H9 (cell line): ENCODE results near the gene ZNF160. TPM values are rescaled to one million over a fixed set of nuclear protein-coding genes. Genes with fewer than 3 reads are reported as not detected.
A peak's percentile ranks its signal among the peaks of the same experiment; 100 is the strongest.

ENCODE experiments used
- DNase-seq: peaks from one replicate; pipeline ENCODE4 v3.0.0-alpha.2; 2017
- H2AFZ ChIP-seq: one replicate; pipeline ENCODE4 v1.6.1; 2013; ENCODE audit warnings: mild to moderate bottlenecking, low read length, control low read depth, moderate library complexity
- H2AK5ac ChIP-seq: 2 replicates; pipeline ENCODE4 v1.6.1; 2013; ENCODE audit warnings: low read length, control low read depth, mixed read lengths; ENCODE audit not compliant: insufficient read length
- H2BK120ac ChIP-seq: one replicate; pipeline ENCODE4 v1.6.1; 2013; ENCODE audit warnings: low read depth, mild to moderate bottlenecking, low read length, control low read depth, inconsistent platforms; ENCODE audit not compliant: poor library complexity, severe bottlenecking
- H2BK12ac ChIP-seq: 2 replicates; pipeline ENCODE4 v1.6.1; 2013; ENCODE audit warnings: low read length, control low read depth, mixed read lengths, low read depth; ENCODE audit not compliant: insufficient read length
- H2BK15ac ChIP-seq: 2 replicates; pipeline ENCODE4 v1.6.1; 2013; ENCODE audit warnings: low read depth, low read length, control low read depth
- H2BK20ac ChIP-seq: one replicate; pipeline ENCODE4 v1.6.1; 2013; ENCODE audit warnings: low read depth, mild to moderate bottlenecking, low read length, control low read depth, inconsistent platforms; ENCODE audit not compliant: poor library complexity, severe bottlenecking
- H2BK5ac ChIP-seq: 2 replicates; pipeline ENCODE4 v1.6.1; 2013; ENCODE audit warnings: low read length, control low read depth, mixed read lengths; ENCODE audit not compliant: insufficient read length
- H3K14ac ChIP-seq: 2 replicates; pipeline ENCODE4 v1.6.1; 2013; ENCODE audit warnings: low read length, control low read depth; ENCODE audit not compliant: insufficient read depth
- H3K18ac ChIP-seq: 2 replicates; pipeline ENCODE4 v1.6.1; 2013; ENCODE audit warnings: low read depth, mild to moderate bottlenecking, mixed read lengths, low read length, control low read depth; ENCODE audit not compliant: insufficient read length
- H3K23ac ChIP-seq: 2 replicates; pipeline ENCODE4 v1.6.1; 2013; ENCODE audit warnings: low read length, control low read depth, mixed read lengths, low read depth; ENCODE audit not compliant: insufficient read length
- H3K23me2 ChIP-seq: 2 replicates; pipeline ENCODE4 v1.6.1; 2013; ENCODE audit warnings: low read depth, mild to moderate bottlenecking, mixed read lengths, low read length, control low read depth; ENCODE audit not compliant: insufficient read length, poor library complexity, severe bottlenecking
- H3K27ac ChIP-seq: 2 replicates; pipeline ENCODE4 v1.5.1; 2013; ENCODE audit warnings: low read length, control low read depth, mixed read lengths, low read depth; ENCODE audit not compliant: insufficient read length
- H3K27me3 ChIP-seq: 2 replicates; pipeline ENCODE4 v1.6.1; 2013; ENCODE audit warnings: low read length, control low read depth, inconsistent platforms; ENCODE audit not compliant: insufficient read depth
- H3K4ac ChIP-seq: 2 replicates; pipeline ENCODE4 v1.6.1; 2013; ENCODE audit warnings: low read depth, mild to moderate bottlenecking, control low read depth, inconsistent platforms, low read length, moderate library complexity
- H3K4me1 ChIP-seq: 2 replicates; pipeline ENCODE4 v1.6.1; 2013; ENCODE audit warnings: low read length, control low read depth, inconsistent platforms; ENCODE audit not compliant: insufficient read depth
- H3K4me2 ChIP-seq: 2 replicates; pipeline ENCODE4 v1.6.1; 2013; ENCODE audit warnings: low read length, control low read depth, mixed read lengths; ENCODE audit not compliant: insufficient read length, insufficient read depth
- H3K56ac ChIP-seq: 2 replicates; pipeline ENCODE4 v1.6.1; 2013; ENCODE audit warnings: low read depth, mild to moderate bottlenecking, mixed read lengths, low read length, control low read depth; ENCODE audit not compliant: insufficient read length
- H3K79me1 ChIP-seq: 2 replicates; pipeline ENCODE4 v1.6.1; 2013; ENCODE audit warnings: low read depth, mild to moderate bottlenecking, moderate library complexity, low read length, control low read depth, inconsistent platforms; ENCODE audit not compliant: insufficient read depth, poor library complexity, severe bottlenecking
- H3K79me2 ChIP-seq: 2 replicates; pipeline ENCODE4 v1.6.1; 2013; ENCODE audit warnings: low read length, control low read depth, inconsistent platforms; ENCODE audit not compliant: insufficient read depth
- H3K9ac ChIP-seq: 2 replicates; pipeline ENCODE4 v1.6.1; 2013; ENCODE audit warnings: low read length, control low read depth, mixed read lengths; ENCODE audit not compliant: insufficient read length; ENCODE audit errors: extremely low read depth
- H3K9me3 ChIP-seq: one replicate; pipeline ENCODE4 v1.6.1; 2013; ENCODE audit warnings: low read depth, low read length, inconsistent platforms; ENCODE audit not compliant: control insufficient read depth
- H3T11ph ChIP-seq: one replicate; pipeline ENCODE4 v1.6.1; 2013; ENCODE audit warnings: mild to moderate bottlenecking, low read length, control low read depth, inconsistent platforms
- H4K20me1 ChIP-seq: one replicate; pipeline ENCODE4 v1.6.1; 2013; ENCODE audit not compliant: control insufficient read depth, insufficient read length, insufficient read depth
- H4K5ac ChIP-seq: 2 replicates; pipeline ENCODE4 v1.6.1; 2013; ENCODE audit warnings: low read depth, mild to moderate bottlenecking, mixed read lengths, low read length, control low read depth; ENCODE audit not compliant: insufficient read length
- H4K8ac ChIP-seq: replicated peaks from 2 replicates; pipeline ENCODE4 v1.6.1; 2013; ENCODE audit warnings: low read length, control low read depth, mixed read lengths, low read depth; ENCODE audit not compliant: insufficient read length
- H4K91ac ChIP-seq: 2 replicates; pipeline ENCODE4 v1.6.1; 2013; ENCODE audit warnings: low read depth, mild to moderate bottlenecking, moderate library complexity, mixed read lengths, low read length, control low read depth; ENCODE audit not compliant: insufficient read length
- H3K27ac Mint-ChIP-seq, 3 experiments: 2 replicates in 2 of 3; 3 replicates in 1 of 3; pipeline ENCODE4 v1.8.0; 2020 to 2021; ENCODE audit warnings: mixed read lengths in 3 of 3, mild to moderate bottlenecking in 1 of 3, moderate library complexity in 1 of 3
- H3K27me3 Mint-ChIP-seq: 2 replicates; pipeline ENCODE4 v1.8.0; 2021; ENCODE audit warnings: low read depth, mild to moderate bottlenecking, moderate library complexity, mixed read lengths
- H3K36me3 Mint-ChIP-seq, 3 experiments: 2 replicates in 2 of 3; 3 replicates in 1 of 3; pipeline ENCODE4 v1.8.0; 2020 to 2021; ENCODE audit warnings: low read depth in 3 of 3, mixed read lengths in 3 of 3; ENCODE audit not compliant: insufficient read depth in 1 of 3
- H3K4me1 Mint-ChIP-seq, 2 experiments: 2 replicates each; pipeline ENCODE4 v1.8.0; 2020; ENCODE audit warnings: mixed read lengths in 2 of 2
- H3K4me3 Mint-ChIP-seq, 2 experiments: 2 replicates in 1 of 2; 3 replicates in 1 of 2; pipeline ENCODE4 v1.8.0; 2020 to 2021; ENCODE audit warnings: mild to moderate bottlenecking in 2 of 2, mixed read lengths in 2 of 2, moderate library complexity in 1 of 2
- H3K9me3 Mint-ChIP-seq, 2 experiments: 2 replicates in 1 of 2; 3 replicates in 1 of 2; pipeline ENCODE4 v1.8.0; 2020; ENCODE audit warnings: mild to moderate bottlenecking in 2 of 2, mixed read lengths in 2 of 2, moderate library complexity in 1 of 2
- WGBS: extraction: QIAGEN DNeasy Blood & Tissue Kit; methylation state at CpG from one replicate; pipeline ENCODE4 v1.1.7; 2013; ENCODE audit warnings: missing lambda C conversion rate, low lambda C conversion rate, mixed read lengths; ENCODE audit not compliant: insufficient read length; ENCODE audit errors: extremely low coverage; 5-methylcytosine and 5-hydroxymethylcytosine counted together
- long read RNA-seq: library from polyadenylated mRNA; unstranded; transcript quantifications from one replicate; pipeline ENCODE4 v2.0.0, GENCODE V29; 2020
- total RNA-seq: library from RNA; stranded (reverse); gene quantifications from 2 replicates; pipeline ENCODE4 v1.2.1, GENCODE V29; 2021
- TF ChIP-seq, protein P1 (sequence below): fragments of 200-600 bp; sonication (generic); conservative IDR thresholded peaks from 3 replicates; pipeline ENCODE4 v1.8.0; 2021; ENCODE audit warnings: antibody characterized with exemption, mild to moderate bottlenecking

Gene ZNF160
- total RNA-seq = 31.1 and 31.7 TPM in 2 replicates
- long read RNA-seq, full-length matches to known transcripts = 19 of 71 reads
- long read RNA-seq, partial matches to known transcripts = 4 of 71 reads
- long read RNA-seq, other reads (novel, unspliced or antisense) = 48 of 71 reads

DNA sequence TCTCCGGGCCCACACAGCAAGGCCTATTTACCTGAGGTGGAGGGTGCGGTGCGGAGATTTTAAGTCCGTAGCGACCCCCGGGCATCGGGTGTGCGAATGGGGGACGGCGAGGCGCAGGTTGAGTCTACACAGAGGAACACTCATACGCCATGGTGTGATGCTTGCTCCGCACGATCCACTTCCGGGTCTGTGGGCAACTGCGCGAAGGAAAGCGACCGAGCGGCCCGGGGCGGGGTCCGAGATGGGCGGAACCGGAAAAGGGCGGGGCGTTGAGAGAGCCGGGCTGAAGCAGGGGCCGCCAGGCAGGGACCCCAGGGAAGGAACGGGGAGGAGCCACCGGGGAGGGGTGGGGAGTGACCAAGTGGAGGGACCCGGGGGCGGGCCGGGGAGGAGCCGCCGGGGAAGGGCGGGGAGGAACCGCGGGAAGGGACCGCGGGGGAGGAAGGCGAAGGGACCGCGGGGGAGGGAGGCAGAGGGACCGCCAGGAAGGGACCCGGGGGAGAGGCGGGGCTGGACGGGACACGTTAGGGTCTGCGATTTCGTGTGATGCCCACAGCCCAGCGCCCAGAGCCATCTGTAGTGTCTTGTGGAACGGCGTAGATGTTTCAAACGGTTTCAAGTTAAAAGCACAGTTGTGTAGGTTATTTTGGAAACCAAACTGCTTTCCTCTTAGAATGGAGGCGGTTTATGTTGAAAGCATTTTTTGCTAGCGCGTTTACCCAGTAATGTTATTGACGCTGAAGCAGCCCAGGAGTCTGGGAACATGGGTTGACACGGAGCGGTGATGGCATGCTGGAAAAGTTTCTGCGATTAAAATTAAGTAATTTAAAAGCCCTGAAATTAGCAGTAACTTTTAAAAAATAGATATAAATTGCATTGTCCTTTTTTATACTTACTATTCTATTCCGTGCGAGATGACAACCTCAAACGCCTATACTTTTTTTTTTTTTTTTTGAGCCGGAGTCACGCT, at the start of gene ZNF160:
Gene ZNF160, minus strand, starts transcription at position 189 of the 970 bp plus-strand sequence. CDS start 17,146 bp downstream, outside the sequence.
- peak; percentile 98 for DNase-seq
- H3K23ac ChIP-seq = no peak within 1 kb of the TSS
- no peak within 1 kb of the TSS for H4K91ac ChIP-seq
- peaks cover 3% of the 10 kb centered on the region for H3K79me1 ChIP-seq
- H3K27ac Mint-ChIP-seq = peak within 1 kb of the TSS in 2 of 3 experiments; percentile 95 to 97; a peak in 6 of 7 replicates
- H2BK5ac ChIP-seq = no peak within 1 kb of the TSS
- H4K5ac ChIP-seq = no peak within 1 kb of the TSS
- H3K56ac ChIP-seq = no peak within 1 kb of the TSS
- H3K9me3 Mint-ChIP-seq = no peaks in the 10 kb centered on the region
- H3K9ac ChIP-seq = peak within 1 kb of the TSS; percentile 79
- no peak within 1 kb of the TSS for H3T11ph ChIP-seq
- no peak within 1 kb of the TSS for H2BK12ac ChIP-seq
- no peak within 1 kb of the TSS for H2BK15ac ChIP-seq
- peaks cover 5% of the 10 kb centered on the region; the same call in 1 of the 2 replicates for H3K79me2 ChIP-seq
- H3K4me3 Mint-ChIP-seq = peak within 1 kb of the TSS; percentile 84 to 87
- peaks cover 4 to 18% (median 17%) of the 10 kb centered on the region in 3 experiments for H3K36me3 Mint-ChIP-seq
- no peak within 1 kb of the TSS for H2AK5ac ChIP-seq
- peak within 1 kb of the TSS; percentile 88 for H3K18ac ChIP-seq
- no peak within 1 kb of the TSS for H2BK120ac ChIP-seq
- peak within 1 kb of the TSS; percentile 90 for H3K4me2 ChIP-seq
- peaks cover 10 to 13% of the 10 kb centered on the region in 2 experiments for H3K4me1 Mint-ChIP-seq
- peak within 1 kb of the TSS; percentile 96 for H3K14ac ChIP-seq
- TF ChIP-seq, protein P1, sequence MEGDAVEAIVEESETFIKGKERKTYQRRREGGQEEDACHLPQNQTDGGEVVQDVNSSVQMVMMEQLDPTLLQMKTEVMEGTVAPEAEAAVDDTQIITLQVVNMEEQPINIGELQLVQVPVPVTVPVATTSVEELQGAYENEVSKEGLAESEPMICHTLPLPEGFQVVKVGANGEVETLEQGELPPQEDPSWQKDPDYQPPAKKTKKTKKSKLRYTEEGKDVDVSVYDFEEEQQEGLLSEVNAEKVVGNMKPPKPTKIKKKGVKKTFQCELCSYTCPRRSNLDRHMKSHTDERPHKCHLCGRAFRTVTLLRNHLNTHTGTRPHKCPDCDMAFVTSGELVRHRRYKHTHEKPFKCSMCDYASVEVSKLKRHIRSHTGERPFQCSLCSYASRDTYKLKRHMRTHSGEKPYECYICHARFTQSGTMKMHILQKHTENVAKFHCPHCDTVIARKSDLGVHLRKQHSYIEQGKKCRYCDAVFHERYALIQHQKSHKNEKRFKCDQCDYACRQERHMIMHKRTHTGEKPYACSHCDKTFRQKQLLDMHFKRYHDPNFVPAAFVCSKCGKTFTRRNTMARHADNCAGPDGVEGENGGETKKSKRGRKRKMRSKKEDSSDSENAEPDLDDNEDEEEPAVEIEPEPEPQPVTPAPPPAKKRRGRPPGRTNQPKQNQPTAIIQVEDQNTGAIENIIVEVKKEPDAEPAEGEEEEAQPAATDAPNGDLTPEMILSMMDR = no peak
- WGBS = no CpG with 5 or more reads among the region's 67 CpGs
- peaks cover 10% of the 10 kb centered on the region for H3K27me3 Mint-ChIP-seq
- H4K8ac ChIP-seq = no peak within 1 kb of the TSS
- H3K23me2 ChIP-seq = peaks cover 11% of the 10 kb centered on the region
- H3K27me3 ChIP-seq = no peaks in the 10 kb centered on the region
- H2AFZ ChIP-seq = peak within 1 kb of the TSS; percentile 29
- no peak within 1 kb of the TSS for H3K27ac ChIP-seq
- no peaks in the 10 kb centered on the region for H3K9me3 ChIP-seq
- H4K20me1 ChIP-seq = no peaks in the 10 kb centered on the region
- peak within 1 kb of the TSS; percentile 32 for H2BK20ac ChIP-seq
- H3K4ac ChIP-seq = no peak within 1 kb of the TSS
- H3K4me1 ChIP-seq = no peaks in the 10 kb centered on the region
